ENCODE measurements around the gene UBE2Q1.

The UBE2Q1 gene

DNA sequence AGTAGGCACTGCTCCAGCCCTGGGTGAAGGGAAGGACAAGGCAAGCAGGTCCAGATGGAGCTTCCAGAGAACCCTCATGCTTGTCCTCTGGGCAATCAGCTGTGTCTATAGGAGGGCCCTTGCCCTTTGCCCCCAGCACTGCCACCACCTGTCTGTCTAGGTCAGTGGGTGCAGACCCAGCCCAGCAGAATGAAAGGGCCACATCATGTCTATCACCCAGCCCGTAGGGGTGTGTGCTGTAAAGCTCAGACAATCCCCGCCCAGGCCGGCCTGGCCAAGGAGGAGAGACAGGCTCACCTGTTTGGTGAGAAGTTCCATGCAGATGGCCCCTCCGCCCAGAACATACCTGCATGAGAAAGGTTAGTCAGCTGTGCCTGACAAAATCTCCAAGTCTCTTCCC, 7.0 kb downstream of the UBE2Q1 start:
- H3K4me3 ChIP-seq (replicated peaks; ENCODE audit: low read depth, low read length) = no peak overlapping the region
- DNase-seq (ENCODE audit: low read depth) = no peak
- no peak for TF ChIP-seq CTCF (IDR thresholded peaks at IDR 0.05; ENCODE audit: low read length, missing control alignments)

- no peak for TF ChIP-seq CTCF (IDR thresholded peaks at IDR 0.05; ENCODE audit: low read length, missing control alignments)
- DNase-seq (ENCODE audit: low read depth) = no peak
- H3K4me3 ChIP-seq (replicated peaks; ENCODE audit: low read depth, low read length) = no peak overlapping the region
Observed at GRCh38 chr1:154550657-154551056, 7.8 kb downstream of the UBE2Q1 start.

DNA sequence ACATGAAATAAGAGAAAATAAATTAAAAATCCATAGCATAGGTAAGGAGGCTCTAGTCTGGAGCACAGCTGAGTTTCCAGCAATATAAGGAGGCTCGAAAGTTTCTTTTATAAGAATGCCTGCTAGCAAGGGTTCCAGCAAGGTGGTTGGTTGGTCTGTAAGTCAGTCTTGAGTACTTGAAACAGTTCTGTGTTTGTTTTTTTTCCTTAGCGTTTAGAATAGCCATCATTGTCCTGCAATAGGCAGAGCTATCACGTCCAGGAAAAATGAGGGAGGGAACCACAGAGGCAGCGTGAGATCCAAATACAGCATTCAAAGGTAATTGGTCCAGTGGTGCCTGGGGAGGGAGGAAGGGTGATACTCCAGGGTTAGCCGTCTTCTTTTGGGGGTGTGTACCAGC, 8.4 kb downstream of the UBE2Q1 start:
- DNase-seq (ENCODE audit: low read depth) = no peak
- H3K4me3 ChIP-seq (replicated peaks; ENCODE audit: low read depth, low read length) = no peak overlapping the region
- no peak for TF ChIP-seq CTCF (IDR thresholded peaks at IDR 0.05; ENCODE audit: low read length, missing control alignments)

- no peak for TF ChIP-seq CTCF (IDR thresholded peaks at IDR 0.05; ENCODE audit: low read length, missing control alignments)
- no peak for DNase-seq (ENCODE audit: low read depth)
- no peak overlapping the region for H3K4me3 ChIP-seq (replicated peaks; ENCODE audit: low read depth, low read length)
Observed at GRCh38 chr1:154549202-154549770, 9.2 kb downstream of the UBE2Q1 start.

DNA sequence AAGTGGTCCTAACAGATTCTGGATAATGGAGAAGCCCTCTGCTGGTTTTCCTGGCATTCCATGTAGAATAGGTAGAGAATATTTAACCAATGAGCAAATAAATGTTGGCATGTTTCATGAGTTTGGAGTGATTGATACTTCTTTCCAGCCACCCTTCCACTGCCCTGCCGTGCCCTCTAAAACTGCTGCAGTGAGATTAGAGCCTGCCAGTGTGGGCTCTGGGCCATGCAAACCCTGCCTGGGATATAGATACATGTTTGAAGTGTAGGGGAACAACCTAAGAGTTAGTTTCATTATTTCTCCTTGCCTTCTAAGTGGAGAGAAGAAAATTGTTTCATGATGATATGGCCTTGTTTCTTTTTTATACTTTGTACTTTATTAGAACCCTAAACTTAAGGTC, 10.4 kb downstream of the UBE2Q1 start:
- H3K4me3 ChIP-seq (replicated peaks; ENCODE audit: low read depth, low read length) = no peak overlapping the region
- TF ChIP-seq CTCF (IDR thresholded peaks at IDR 0.05; ENCODE audit: low read length, missing control alignments) = no peak
- DNase-seq (ENCODE audit: low read depth) = no peak

DNA sequence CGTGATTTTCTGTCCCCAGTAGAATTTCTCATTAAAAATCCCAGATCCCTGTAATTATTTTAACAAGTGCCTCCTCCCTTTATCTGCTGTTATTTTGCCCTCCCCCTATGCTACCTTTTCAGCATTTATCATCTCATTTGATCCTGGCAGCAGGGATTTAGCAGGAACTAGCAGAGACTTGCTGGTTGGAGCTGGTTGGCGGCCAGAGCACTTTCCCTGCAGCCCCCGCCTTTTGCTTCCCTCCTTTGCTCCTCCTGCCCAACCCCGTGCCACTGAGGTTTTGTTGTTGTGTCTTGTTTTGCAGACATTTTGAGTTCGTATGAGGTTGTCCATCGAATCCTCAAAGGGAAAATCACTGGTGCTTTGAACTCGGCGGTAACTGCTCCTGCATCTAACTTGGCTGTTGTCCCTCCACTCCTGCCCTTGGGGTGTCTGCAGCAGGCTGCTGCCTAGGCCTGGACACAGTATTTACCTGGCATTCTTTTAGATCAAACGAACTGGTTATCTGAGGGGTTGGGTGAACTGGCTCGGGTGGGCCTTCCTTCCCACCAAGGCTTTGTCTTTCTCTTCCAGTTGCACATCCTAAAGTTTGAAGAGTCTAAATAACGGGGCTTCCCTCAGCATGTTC, 11.2 kb downstream of the UBE2Q1 start:
- H3K4me3 ChIP-seq (replicated peaks; ENCODE audit: low read depth, low read length) = no peak overlapping the region
- DNase-seq (ENCODE audit: low read depth) = no peak
- TF ChIP-seq CTCF (IDR thresholded peaks at IDR 0.05; ENCODE audit: low read length, missing control alignments) = no peak

Data from fibroblast of pulmonary artery (primary cell).